ENCODE measurements around the gene LUC7L. TPM values are rescaled to one million over a fixed set of nuclear protein-coding genes. Genes with fewer than 3 reads are reported as not detected.
"Not testable (repeated sequence)": the region's sequence is repeated elsewhere in the genome, so short reads cannot be mapped to it uniquely, and the experiment has no call there.

The LUC7L gene
- polyA plus RNA-seq, 1 of the 3 experiments (the other 2 are of a cell fraction), result 97.7 TPM

DNA sequence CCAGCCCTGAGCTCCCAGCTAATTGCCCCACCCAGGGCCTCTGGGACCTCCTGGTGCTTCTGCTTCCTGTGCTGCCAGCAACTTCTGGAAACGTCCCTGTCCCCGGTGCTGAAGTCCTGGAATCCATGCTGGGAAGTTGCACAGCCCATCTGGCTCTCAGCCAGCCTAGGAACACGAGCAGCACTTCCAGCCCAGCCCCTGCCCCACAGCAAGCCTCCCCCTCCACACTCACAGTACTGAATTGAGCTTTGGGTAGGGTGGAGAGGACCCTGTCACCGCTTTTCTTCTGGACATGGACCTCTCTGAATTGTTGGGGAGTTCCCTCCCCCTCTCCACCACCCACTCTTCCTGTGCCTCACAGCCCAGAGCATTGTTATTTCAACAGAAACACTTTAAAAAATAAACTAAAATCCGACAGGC is 59.2 kb downstream of the LUC7L start:
- H3K4me2 ChIP-seq; H3F3A ChIP-seq (replicated peaks; ENCODE audit: insufficient read depth); H3K9me2 ChIP-seq; H3K9ac ChIP-seq; H3K79me2 ChIP-seq (ENCODE audit: insufficient read depth); H3K9me3 ChIP-seq; H2AFZ ChIP-seq (ENCODE audit: low read depth); DNase-seq; H3K36me3 ChIP-seq (replicated peaks in 1 of 2; ENCODE audit: control insufficient read depth in 1 of 2, insufficient read depth in 2 of 2, low read length in 1 of 2); POLR2A ChIA-PET; H3K27ac ChIP-seq (ENCODE audit: low read depth in 2 of 2, low read length in 1 of 2); H4K20me1 ChIP-seq (ENCODE audit: insufficient read depth); H3K4me3 ChIP-seq (ENCODE audit: low read depth in 2 of 2, low read length in 1 of 2): not testable (repeated sequence)
- CTCF ChIA-PET, result interaction anchor here (1.4 to 2.7 kb wide), 4 partner anchors 10 to 63 kb away, joined by 5 to 28 read pairs (median 12); partner anchors contain the start of gene HBQ1
- Histone ChIP-seq H3K4me1 (ENCODE audit: control insufficient read depth in 1 of 2, insufficient read depth in 2 of 2, low read depth in 1 of 2, low read length in 1 of 2) (peaks cover 0 to 12% of the 10 kb centered on the region in 2 experiments; a peak in 1 of 4 replicates), H3K27me3 (ENCODE audit: insufficient read depth) (peaks cover 33% of the 10 kb centered on the region)
- WGBS (ENCODE audit: low lambda C conversion rate), result 14% methylated on average over 4 of the region's 5 CpGs
- TF ChIP-seq NFIC (IDR thresholded peaks at IDR 0.05; ENCODE audit: borderline replicate concordance), result 0 out of 2 replicates have a peak, but pooled peaks have one; percentile 25
- TF ChIP-seq, protein P1, sequence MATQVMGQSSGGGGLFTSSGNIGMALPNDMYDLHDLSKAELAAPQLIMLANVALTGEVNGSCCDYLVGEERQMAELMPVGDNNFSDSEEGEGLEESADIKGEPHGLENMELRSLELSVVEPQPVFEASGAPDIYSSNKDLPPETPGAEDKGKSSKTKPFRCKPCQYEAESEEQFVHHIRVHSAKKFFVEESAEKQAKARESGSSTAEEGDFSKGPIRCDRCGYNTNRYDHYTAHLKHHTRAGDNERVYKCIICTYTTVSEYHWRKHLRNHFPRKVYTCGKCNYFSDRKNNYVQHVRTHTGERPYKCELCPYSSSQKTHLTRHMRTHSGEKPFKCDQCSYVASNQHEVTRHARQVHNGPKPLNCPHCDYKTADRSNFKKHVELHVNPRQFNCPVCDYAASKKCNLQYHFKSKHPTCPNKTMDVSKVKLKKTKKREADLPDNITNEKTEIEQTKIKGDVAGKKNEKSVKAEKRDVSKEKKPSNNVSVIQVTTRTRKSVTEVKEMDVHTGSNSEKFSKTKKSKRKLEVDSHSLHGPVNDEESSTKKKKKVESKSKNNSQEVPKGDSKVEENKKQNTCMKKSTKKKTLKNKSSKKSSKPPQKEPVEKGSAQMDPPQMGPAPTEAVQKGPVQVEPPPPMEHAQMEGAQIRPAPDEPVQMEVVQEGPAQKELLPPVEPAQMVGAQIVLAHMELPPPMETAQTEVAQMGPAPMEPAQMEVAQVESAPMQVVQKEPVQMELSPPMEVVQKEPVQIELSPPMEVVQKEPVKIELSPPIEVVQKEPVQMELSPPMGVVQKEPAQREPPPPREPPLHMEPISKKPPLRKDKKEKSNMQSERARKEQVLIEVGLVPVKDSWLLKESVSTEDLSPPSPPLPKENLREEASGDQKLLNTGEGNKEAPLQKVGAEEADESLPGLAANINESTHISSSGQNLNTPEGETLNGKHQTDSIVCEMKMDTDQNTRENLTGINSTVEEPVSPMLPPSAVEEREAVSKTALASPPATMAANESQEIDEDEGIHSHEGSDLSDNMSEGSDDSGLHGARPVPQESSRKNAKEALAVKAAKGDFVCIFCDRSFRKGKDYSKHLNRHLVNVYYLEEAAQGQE (IDR thresholded peaks at IDR 0.05; ENCODE audit: low read depth, low read length), result peak; percentile 89

DNA sequence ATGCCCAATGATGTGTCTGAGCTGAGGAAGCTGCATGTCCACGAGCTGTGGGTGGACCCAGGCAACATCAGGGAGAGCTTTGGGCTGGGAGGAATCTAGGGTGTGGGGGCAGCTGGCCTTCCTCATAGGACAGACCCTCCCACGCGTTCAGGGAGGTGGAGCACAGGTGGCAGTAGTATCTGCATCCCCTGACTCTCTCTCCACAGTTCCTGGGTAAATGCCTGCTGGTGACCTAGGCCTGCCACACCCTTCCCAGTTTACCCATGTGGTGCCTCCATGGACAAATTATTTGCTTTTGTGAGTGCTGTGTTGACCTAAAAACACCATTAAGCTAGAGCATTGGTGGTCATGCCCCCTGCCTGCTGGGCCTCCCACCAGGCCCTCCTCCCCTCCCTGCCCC is 60.2 kb downstream of the LUC7L start:
- ChIA-PET POLR2A (no interaction called here), CTCF (interaction anchor here (1.6 to 2.7 kb wide), 5 partner anchors 11 to 104 kb away, joined by 4 to 28 read pairs (median 7); partner anchors contain the start of gene HBQ1)
- Histone ChIP-seq H3K4me2 (no peak overlapping the region), H3K9me3 (no peaks in the 10 kb centered on the region), H2AFZ (ENCODE audit: low read depth) (no peak overlapping the region), H3K27me3 (ENCODE audit: insufficient read depth) (peaks cover 28% of the 10 kb centered on the region), H3K36me3 (replicated peaks in 1 of 2; ENCODE audit: control insufficient read depth in 1 of 2, insufficient read depth in 2 of 2, low read length in 1 of 2) (no peaks in the 10 kb centered on the region), H3K9me2 (no peaks in the 10 kb centered on the region), H3K9ac (no peak overlapping the region), H3K79me2 (ENCODE audit: insufficient read depth) (no peaks in the 10 kb centered on the region), H3K27ac (ENCODE audit: low read depth in 2 of 2, low read length in 1 of 2) (no peak overlapping the region), H3K4me1 (ENCODE audit: control insufficient read depth in 1 of 2, insufficient read depth in 2 of 2, low read depth in 1 of 2, low read length in 1 of 2) (peaks cover 0 to 13% of the 10 kb centered on the region in 2 experiments; a peak in 1 of 4 replicates), H3K4me3 (ENCODE audit: low read depth in 2 of 2, low read length in 1 of 2) (no peak overlapping the region), H4K20me1 (ENCODE audit: insufficient read depth) (peaks cover 4% of the 10 kb centered on the region; the same call in 1 of the 2 replicates), H3F3A (replicated peaks; ENCODE audit: insufficient read depth) (no peaks in the 10 kb centered on the region)
- 28% methylated on average over 3 of the region's 3 CpGs for WGBS (ENCODE audit: low lambda C conversion rate)
- TF ChIP-seq, protein P2, sequence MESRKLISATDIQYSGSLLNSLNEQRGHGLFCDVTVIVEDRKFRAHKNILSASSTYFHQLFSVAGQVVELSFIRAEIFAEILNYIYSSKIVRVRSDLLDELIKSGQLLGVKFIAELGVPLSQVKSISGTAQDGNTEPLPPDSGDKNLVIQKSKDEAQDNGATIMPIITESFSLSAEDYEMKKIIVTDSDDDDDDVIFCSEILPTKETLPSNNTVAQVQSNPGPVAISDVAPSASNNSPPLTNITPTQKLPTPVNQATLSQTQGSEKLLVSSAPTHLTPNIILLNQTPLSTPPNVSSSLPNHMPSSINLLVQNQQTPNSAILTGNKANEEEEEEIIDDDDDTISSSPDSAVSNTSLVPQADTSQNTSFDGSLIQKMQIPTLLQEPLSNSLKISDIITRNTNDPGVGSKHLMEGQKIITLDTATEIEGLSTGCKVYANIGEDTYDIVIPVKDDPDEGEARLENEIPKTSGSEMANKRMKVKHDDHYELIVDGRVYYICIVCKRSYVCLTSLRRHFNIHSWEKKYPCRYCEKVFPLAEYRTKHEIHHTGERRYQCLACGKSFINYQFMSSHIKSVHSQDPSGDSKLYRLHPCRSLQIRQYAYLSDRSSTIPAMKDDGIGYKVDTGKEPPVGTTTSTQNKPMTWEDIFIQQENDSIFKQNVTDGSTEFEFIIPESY (IDR thresholded peaks at IDR 0.05; ENCODE audit: borderline replicate concordance, low read depth), result no peak
- no peak for TF ChIP-seq MEF2A (IDR thresholded peaks at IDR 0.05; ENCODE audit: borderline replicate concordance, low read depth)
- no peak for TF ChIP-seq SIN3A (IDR thresholded peaks at IDR 0.05; ENCODE audit: borderline replicate concordance, low read depth, low read length)
- no peak for TF ChIP-seq YY1 (IDR thresholded peaks at IDR 0.05; ENCODE audit: low read depth)
- no peak for DNase-seq
